H7 (cell line): ENCODE data around the gene SFRP4. TPM values are rescaled to one million over a fixed set of nuclear protein-coding genes. Genes with fewer than 3 reads are reported as not detected.

Experiments used
- DNase-seq: peaks from one replicate; pipeline ENCODE4 v3.0.0; 2012
- H3K27me3 ChIP-seq: 2 replicates; pipeline ENCODE4 v1.6.0; 2011; ENCODE audit warnings: mild to moderate bottlenecking, low read length; ENCODE audit not compliant: control insufficient read depth, insufficient read depth
- H3K36me3 ChIP-seq: replicated peaks from 2 replicates; pipeline ENCODE4 v1.5.1; 2011; ENCODE audit warnings: low read length; ENCODE audit not compliant: control insufficient read depth, insufficient read depth
- H3K4me3 ChIP-seq: 2 replicates; pipeline ENCODE4 v1.5.1; 2011; ENCODE audit warnings: low read depth, mild to moderate bottlenecking, control low read depth, low read length, moderate library complexity; ENCODE audit not compliant: insufficient read depth
- total RNA-seq: library from RNA; depleted of rRNA; stranded (reverse); fragments of >200 nt; shearing (Covaris generic); gene quantifications from 2 replicates; pipeline ENCODE4 v1.2.3, GENCODE V29; 2014

Gene SFRP4
- total RNA-seq, 1 experiment from 2014 or later: not detected

DNA sequence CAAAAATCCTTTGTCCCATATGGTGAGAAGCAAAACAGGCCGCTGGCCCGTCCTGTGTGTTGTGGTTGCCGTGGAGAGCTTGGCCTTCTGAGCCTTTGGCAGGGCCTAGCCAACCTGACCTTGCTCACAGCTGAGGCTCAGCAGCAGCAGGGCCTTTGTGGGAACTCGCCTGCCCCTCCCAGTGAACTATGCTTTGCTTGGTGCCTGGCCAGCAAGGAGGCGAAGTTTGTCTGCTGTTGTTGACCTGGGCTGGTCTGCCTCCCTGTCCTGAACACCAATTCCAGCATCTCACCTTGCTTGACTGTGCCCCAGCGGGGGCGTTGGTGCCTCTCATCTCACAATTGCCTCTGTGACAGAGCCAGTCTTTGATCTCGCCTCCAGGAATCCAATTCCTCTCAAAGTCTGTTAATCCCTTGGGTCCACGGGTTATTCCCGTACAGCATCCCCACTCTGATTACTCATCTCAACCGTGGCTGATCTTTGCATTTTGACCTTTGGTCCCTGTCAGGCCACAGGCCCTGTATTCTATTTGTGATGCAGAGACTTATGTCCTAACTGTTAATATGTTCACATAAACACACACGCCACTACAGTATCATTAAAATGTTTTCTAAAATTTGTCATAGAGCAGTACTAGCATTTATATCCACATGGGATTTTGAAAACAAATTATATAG, 26.5 kb upstream of the SFRP4 start:
- Histone ChIP-seq H3K4me3 (no peak overlapping the region), H3K36me3 (no peaks in the 10 kb centered on the region), H3K27me3 (no peaks in the 10 kb centered on the region)
- peak; percentile 29 for DNase-seq

- no peaks in the 10 kb centered on the region for H3K36me3 ChIP-seq
- no peaks in the 10 kb centered on the region for H3K27me3 ChIP-seq
- no peak for DNase-seq
- H3K4me3 ChIP-seq: no peak overlapping the region
Measured at GRCh38 chr7:37933018-37933566, 16.5 kb upstream of the SFRP4 start.

DNA sequence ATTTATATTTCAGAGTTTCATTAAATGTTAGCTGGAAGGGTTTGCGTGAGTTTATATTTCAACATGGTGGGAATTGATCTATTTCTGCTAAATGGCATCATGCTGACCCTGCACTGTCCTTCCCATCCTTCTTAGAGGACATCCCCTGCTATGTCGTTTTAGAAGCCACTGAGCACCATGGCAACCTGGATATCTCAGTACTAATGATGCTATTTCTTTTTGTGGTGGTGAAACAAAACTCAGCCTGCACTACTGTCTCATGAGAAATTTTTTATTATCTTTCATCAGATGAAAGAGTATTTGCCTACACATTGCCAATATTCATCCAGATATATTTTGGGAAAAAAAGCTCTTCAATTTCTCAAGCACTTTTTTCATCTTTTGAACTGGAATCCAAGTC, 15.9 kb upstream of the SFRP4 start:
- H3K36me3 ChIP-seq: no peaks in the 10 kb centered on the region
- no peaks in the 10 kb centered on the region for H3K27me3 ChIP-seq
- no peak for DNase-seq
- H3K4me3 ChIP-seq: no peak overlapping the region

- no peaks in the 10 kb centered on the region for H3K27me3 ChIP-seq
- H3K36me3 ChIP-seq: no peaks in the 10 kb centered on the region
- H3K4me3 ChIP-seq: no peak overlapping the region
- no peak for DNase-seq
Measured at GRCh38 chr7:37930226-37930948, 13.8 kb upstream of the SFRP4 start.

GRCh38 chr7:37928878-37929277, 12.3 kb upstream of the SFRP4 start:
- Histone ChIP-seq H3K4me3 (no peak overlapping the region), H3K27me3 (no peaks in the 10 kb centered on the region), H3K36me3 (no peaks in the 10 kb centered on the region)
- DNase-seq: no peak

- no peaks in the 10 kb centered on the region for H3K27me3 ChIP-seq
- H3K4me3 ChIP-seq: no peak overlapping the region
- no peak for DNase-seq
- H3K36me3 ChIP-seq: no peaks in the 10 kb centered on the region
Measured at GRCh38 chr7:37927773-37928444, 11.3 kb upstream of the SFRP4 start.

DNA sequence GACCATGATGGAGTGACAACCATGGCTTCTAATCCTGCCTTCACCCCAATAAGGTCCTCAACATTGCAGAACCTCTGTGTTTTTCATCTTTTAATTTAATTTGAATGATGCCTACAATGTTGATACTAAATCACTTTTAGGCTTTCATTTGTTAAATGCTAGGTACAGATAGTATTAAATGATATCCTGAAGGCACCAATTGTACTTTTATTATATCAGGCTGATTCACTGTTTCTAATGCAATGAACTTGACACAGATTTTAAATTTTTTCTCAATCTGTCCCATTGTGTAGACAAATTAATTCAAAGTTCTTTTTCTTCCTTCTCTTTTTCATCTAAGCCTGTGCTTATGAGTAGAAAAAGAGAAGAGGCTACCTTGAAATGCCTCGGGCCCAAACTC, 9.0 kb upstream of the SFRP4 start:
- no peak for DNase-seq
- Histone ChIP-seq H3K36me3 (no peaks in the 10 kb centered on the region), H3K4me3 (no peak overlapping the region)

GRCh38 chr7:37924491-37925041, 7.9 kb upstream of the SFRP4 start:
- no peak for DNase-seq
- peaks cover 4% of the 10 kb centered on the region for H3K27me3 ChIP-seq
- no peaks in the 10 kb centered on the region for H3K36me3 ChIP-seq
- no peak overlapping the region for H3K4me3 ChIP-seq

More for the DNA sequence above, 9.0 kb upstream of the SFRP4 start:
- no peaks in the 10 kb centered on the region; the same call in 1 of the 2 replicates for H3K27me3 ChIP-seq

DNA sequence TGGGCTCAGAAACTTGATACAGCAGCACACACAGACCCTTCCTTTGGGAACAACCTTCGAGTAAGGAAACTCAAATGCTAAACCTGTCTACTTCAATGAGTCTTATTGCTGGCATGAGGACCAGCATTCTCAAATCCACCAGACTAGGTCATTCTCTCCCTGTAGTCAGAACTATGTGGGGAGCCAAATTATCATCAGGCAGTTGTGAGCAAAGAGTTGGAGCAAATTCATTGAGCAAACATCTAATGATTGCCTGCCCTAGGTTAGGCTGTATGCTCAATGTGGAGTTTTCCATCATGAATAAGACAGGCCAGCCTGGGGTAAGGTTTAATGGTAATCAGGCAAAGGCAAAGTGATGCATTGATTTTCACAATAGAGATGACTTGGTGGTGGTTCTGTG, 7.4 kb upstream of the SFRP4 start:
- Histone ChIP-seq H3K4me3 (no peak overlapping the region), H3K27me3 (peaks cover 7% of the 10 kb centered on the region), H3K36me3 (no peaks in the 10 kb centered on the region)
- DNase-seq: no peak

DNA sequence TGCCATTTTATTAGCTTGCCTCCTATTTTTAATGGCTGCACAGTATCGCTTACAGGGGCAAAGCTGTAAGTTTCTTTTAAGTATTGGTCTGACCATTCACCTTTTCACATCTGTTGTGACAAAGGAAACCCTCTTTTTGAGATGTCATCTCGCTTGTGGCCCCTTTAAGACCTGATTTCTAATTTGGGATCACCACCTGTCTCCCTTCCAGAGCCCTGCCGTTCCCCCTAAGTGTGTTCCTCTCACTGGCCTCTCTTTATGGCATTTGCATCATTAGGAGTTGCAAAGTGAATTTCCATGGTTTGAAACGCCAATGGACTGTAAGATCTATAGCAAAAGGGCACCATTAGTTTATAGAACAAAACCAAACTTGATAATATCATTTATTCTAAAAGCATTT, 5.3 kb upstream of the SFRP4 start:
- DNase-seq: no peak
- Histone ChIP-seq H3K27me3 (peaks cover 21% of the 10 kb centered on the region), H3K36me3 (no peaks in the 10 kb centered on the region), H3K4me3 (no peak overlapping the region)

GRCh38 chr7:37920849-37921805, 4.5 kb upstream of the SFRP4 start:
- Histone ChIP-seq H3K4me3 (peak overlapping the region; percentile 61), H3K36me3 (no peaks in the 10 kb centered on the region), H3K27me3 (peaks cover 29% of the 10 kb centered on the region)
- peak; percentile 75 for DNase-seq

DNA sequence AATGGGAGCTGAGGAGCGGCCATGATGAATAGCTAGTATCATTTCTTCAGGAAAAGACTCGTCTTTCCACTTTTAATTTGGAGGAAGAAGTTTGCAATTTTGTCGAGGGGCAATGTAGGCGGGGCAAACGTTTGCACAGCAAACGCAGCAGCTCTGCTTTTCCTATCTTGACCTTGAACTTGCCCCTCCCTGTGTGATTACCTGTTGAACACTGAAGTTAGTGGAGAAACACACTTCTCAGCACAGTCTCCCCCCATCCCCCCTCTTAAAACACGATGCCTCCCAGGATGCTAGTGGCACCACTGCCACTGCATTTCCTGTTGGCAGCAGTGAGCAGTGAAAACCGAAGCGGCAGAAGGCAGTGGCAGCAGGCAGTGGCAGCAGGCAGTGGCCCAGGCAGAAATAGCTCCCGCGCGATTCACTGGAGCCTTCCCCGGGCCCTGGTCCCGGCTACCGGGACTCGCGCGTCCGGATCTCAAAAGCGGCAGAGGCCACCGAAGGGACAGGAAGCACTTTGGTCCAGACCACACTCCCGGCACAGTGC, 3.8 kb upstream of the SFRP4 start, which contains the start of gene EPDR1:
EPDR1 (plus strand) TSS at position 336 of the 544 bp plus-strand sequence. CDS start 300 bp downstream, outside the sequence.
- DNase-seq: no peak
- Histone ChIP-seq H3K4me3 (peak within 1 kb of the TSS; percentile 61), H3K27me3 (peaks cover 36% of the 10 kb centered on the region), H3K36me3 (no peaks in the 10 kb centered on the region)

DNA sequence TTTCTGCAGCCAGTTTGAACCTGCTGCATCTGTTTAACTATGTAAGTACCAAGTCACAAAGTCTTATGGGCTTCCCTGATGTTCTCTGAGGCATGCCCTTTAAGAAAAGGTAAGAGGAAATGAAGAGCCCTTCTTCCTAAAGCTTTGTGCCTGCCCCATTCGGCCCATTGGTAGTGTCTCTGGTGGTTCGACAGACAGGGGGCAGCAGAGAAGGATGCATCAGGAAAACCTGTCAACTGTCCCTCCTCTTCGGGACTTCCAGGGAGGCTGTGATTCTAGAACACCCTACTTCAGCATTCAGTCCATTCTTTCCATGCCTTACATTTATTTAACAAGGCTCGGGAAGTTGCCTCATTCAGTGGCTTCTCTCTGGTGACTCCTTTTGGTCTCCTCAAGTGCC, 1.9 kb upstream of the SFRP4 start:
- Histone ChIP-seq H3K4me3 (no peak overlapping the region), H3K27me3 (peaks cover 44% of the 10 kb centered on the region), H3K36me3 (no peaks in the 10 kb centered on the region)
- peak; percentile 21 for DNase-seq
